Astrocyte (in vitro differentiated cells and primary cell): Measurements from ENCODE around the gene ADNP. TPM values are rescaled to one million over a fixed set of nuclear protein-coding genes. Genes with fewer than 3 reads are reported as not detected.

Experiments used
- DNase-seq: peaks from one replicate; pipeline ENCODE4 v3.0.0-alpha.2; 2010; ENCODE audit warnings: low read depth
- FAIRE-seq: peaks from 2 replicates; lab custom pipeline; 2011; peaks lifted over from hg19 to GRCh38; lab: Jason Lieb, UNC
- H2AFZ ChIP-seq: 2 replicates; pipeline ENCODE4 v1.6.0; 2012; ENCODE audit warnings: low read depth, low read length, inconsistent platforms
- H3K27ac ChIP-seq: 2 replicates; pipeline ENCODE4 v1.5.1; 2011; ENCODE audit warnings: low read depth, low read length, inconsistent platforms
- H3K27me3 ChIP-seq: 2 replicates; pipeline ENCODE4 v1.6.0; 2011; ENCODE audit warnings: low read length, inconsistent platforms; ENCODE audit not compliant: insufficient read depth
- H3K36me3 ChIP-seq: 2 replicates; pipeline ENCODE4 v1.5.1; 2011; ENCODE audit warnings: low read length, inconsistent platforms; ENCODE audit not compliant: insufficient read depth
- H3K4me1 ChIP-seq: 2 replicates; pipeline ENCODE4 v1.5.1; 2011; ENCODE audit warnings: low read length, inconsistent platforms; ENCODE audit not compliant: insufficient read depth
- H3K4me2 ChIP-seq: 2 replicates; pipeline ENCODE4 v1.6.0; 2012; ENCODE audit warnings: low read length, inconsistent platforms
- H3K4me3 ChIP-seq: 2 replicates; pipeline ENCODE4 v1.5.1; 2011; ENCODE audit warnings: low read depth, mild to moderate bottlenecking, low read length, inconsistent platforms; ENCODE audit not compliant: insufficient read depth
- H3K79me2 ChIP-seq: 2 replicates; pipeline ENCODE4 v1.6.0; 2012; ENCODE audit warnings: mild to moderate bottlenecking, low read length, inconsistent platforms; ENCODE audit not compliant: insufficient read depth
- H3K9ac ChIP-seq: 2 replicates; pipeline ENCODE4 v1.6.0; 2012; ENCODE audit warnings: mild to moderate bottlenecking, low read length, inconsistent platforms
- H3K9me3 ChIP-seq: 2 replicates; pipeline ENCODE4 v1.5.1; 2012; ENCODE audit warnings: low read depth, mild to moderate bottlenecking, low read length, inconsistent platforms; ENCODE audit not compliant: insufficient read depth
- H4K20me1 ChIP-seq: 2 replicates; pipeline ENCODE4 v1.6.0; 2012; ENCODE audit warnings: low read length, inconsistent platforms; ENCODE audit not compliant: insufficient read depth
- H3K27ac Mint-ChIP-seq: one replicate; pipeline ENCODE4 v1.8.0; 2021; ENCODE audit warnings: mild to moderate bottlenecking, mixed read lengths; ENCODE audit not compliant: unreplicated experiment
- H3K27me3 Mint-ChIP-seq: one replicate; pipeline ENCODE4 v1.8.0; 2021; ENCODE audit warnings: low read depth, mixed read lengths; ENCODE audit not compliant: unreplicated experiment
- H3K36me3 Mint-ChIP-seq: one replicate; pipeline ENCODE4 v1.8.0; 2021; ENCODE audit warnings: low read depth, mixed read lengths; ENCODE audit not compliant: unreplicated experiment
- H3K4me1 Mint-ChIP-seq: one replicate; pipeline ENCODE4 v1.8.0; 2021; ENCODE audit warnings: low read depth, mixed read lengths; ENCODE audit not compliant: unreplicated experiment
- H3K4me3 Mint-ChIP-seq: one replicate; pipeline ENCODE4 v1.8.0; 2021; ENCODE audit warnings: mild to moderate bottlenecking, moderate library complexity, mixed read lengths; ENCODE audit not compliant: unreplicated experiment
- H3K9me3 Mint-ChIP-seq: one replicate; pipeline ENCODE4 v1.8.0; 2021; ENCODE audit warnings: mild to moderate bottlenecking, mixed read lengths; ENCODE audit not compliant: unreplicated experiment
- EZH2 ChIP-seq: IDR thresholded peaks from 2 replicates; pipeline ENCODE4 v1.6.1; 2012; ENCODE audit warnings: mild to moderate bottlenecking, low read length, inconsistent platforms; ENCODE audit not compliant: insufficient read depth
- total RNA-seq: library from RNA; stranded (reverse); gene quantifications from 2 replicates; pipeline ENCODE4 v1.2.1, GENCODE V29; 2021
- TF ChIP-seq, protein P1 (sequence below): IDR thresholded peaks from 2 replicates; pipeline ENCODE4 v1.5.1; 2011; ENCODE audit warnings: low read depth, mild to moderate bottlenecking, inconsistent platforms, low read length, moderate library complexity; ENCODE audit not compliant: insufficient read depth

The ADNP gene
- total RNA-seq, 1 donor from 2014 or later: 72.1 TPM

- peaks cover 2% of the 10 kb centered on the region for H3K27me3 Mint-ChIP-seq
- Histone ChIP-seq H3K4me3 (no peak overlapping the region), H3K4me2 (peak overlapping the region; percentile 59), H3K9me3 (no peaks in the 10 kb centered on the region), H3K36me3 (no peaks in the 10 kb centered on the region), H4K20me1 (no peaks in the 10 kb centered on the region), H3K4me1 (peaks cover 19% of the 10 kb centered on the region), H3K9ac (no peak overlapping the region), H3K79me2 (no peaks in the 10 kb centered on the region), H3K27me3 (no peaks in the 10 kb centered on the region), H3K27ac (no peak overlapping the region), H2AFZ (peak overlapping the region; percentile 9)
- FAIRE-seq (no peak), DNase-seq (peak; percentile 94)
- peaks cover 7% of the 10 kb centered on the region for H3K4me1 Mint-ChIP-seq
- H3K36me3 Mint-ChIP-seq: peaks cover 2% of the 10 kb centered on the region
- no peak overlapping the region for H3K4me3 Mint-ChIP-seq
- TF ChIP-seq, protein P1, sequence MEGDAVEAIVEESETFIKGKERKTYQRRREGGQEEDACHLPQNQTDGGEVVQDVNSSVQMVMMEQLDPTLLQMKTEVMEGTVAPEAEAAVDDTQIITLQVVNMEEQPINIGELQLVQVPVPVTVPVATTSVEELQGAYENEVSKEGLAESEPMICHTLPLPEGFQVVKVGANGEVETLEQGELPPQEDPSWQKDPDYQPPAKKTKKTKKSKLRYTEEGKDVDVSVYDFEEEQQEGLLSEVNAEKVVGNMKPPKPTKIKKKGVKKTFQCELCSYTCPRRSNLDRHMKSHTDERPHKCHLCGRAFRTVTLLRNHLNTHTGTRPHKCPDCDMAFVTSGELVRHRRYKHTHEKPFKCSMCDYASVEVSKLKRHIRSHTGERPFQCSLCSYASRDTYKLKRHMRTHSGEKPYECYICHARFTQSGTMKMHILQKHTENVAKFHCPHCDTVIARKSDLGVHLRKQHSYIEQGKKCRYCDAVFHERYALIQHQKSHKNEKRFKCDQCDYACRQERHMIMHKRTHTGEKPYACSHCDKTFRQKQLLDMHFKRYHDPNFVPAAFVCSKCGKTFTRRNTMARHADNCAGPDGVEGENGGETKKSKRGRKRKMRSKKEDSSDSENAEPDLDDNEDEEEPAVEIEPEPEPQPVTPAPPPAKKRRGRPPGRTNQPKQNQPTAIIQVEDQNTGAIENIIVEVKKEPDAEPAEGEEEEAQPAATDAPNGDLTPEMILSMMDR: no peak
- no peak for TF ChIP-seq EZH2
- H3K9me3 Mint-ChIP-seq: no peaks in the 10 kb centered on the region
- no peak overlapping the region for H3K27ac Mint-ChIP-seq
Measured at GRCh38 chr20:50844430-50845100, 86.7 kb downstream of the ADNP start.

DNA sequence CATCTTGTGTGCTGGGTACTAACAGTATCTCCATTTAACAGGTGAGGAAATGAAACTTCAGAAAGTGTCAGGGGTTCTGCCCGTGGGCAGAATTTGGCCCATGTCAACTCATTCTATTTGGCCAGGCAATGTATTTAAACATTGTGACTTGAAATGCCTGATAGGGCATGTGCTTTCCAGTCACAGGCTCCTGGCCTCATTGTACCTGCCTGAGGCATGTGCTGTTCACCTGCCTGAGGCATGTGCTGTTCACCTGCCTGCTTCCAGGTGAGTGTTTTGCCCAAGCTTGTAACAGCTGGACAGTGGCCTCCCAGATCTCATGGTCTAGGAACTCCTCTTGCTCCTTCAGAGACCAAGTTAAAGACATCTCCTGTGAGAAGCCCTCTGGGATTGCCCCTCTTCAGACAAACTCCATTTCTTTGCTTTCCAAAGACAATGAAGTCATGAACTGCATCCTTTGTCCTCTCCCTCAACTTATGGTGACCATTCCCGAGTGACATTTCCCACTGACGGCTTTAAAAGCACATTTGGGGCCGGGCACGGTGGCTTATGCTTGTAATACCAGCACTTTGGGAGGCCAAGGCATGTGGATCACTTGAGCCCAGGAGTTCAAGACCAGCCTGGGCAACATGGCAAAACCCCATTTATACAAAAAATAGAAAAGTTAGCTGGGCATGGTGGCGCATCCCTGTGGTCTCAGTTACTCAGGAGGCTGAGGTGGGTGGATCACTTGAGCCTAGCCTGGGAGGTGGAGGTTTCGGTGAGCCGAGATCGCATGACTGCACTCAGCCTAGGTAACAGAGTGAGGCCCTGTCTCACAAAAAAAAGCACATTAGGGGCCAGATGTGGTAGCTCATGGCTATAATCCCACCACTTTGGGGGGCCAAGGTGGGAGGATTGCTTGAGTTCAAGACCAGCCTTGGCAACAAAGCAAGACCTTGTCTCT is 87.6 kb downstream of the ADNP start:
- no peak for FAIRE-seq
- Histone ChIP-seq H3K4me1 (peaks cover 17% of the 10 kb centered on the region), H3K27me3 (no peaks in the 10 kb centered on the region), H3K9ac (no peak overlapping the region), H3K4me3 (no peak overlapping the region), H3K9me3 (no peaks in the 10 kb centered on the region), H3K79me2 (no peaks in the 10 kb centered on the region), H2AFZ (no peak overlapping the region), H4K20me1 (no peaks in the 10 kb centered on the region), H3K27ac (no peak overlapping the region), H3K4me2 (no peak overlapping the region), H3K36me3 (no peaks in the 10 kb centered on the region)
- H3K4me1 Mint-ChIP-seq: peaks cover 13% of the 10 kb centered on the region
- peaks cover 2% of the 10 kb centered on the region for H3K27me3 Mint-ChIP-seq
- H3K9me3 Mint-ChIP-seq: no peaks in the 10 kb centered on the region
- H3K27ac Mint-ChIP-seq: no peak overlapping the region
- H3K36me3 Mint-ChIP-seq: peaks cover 2% of the 10 kb centered on the region
- no peak for TF ChIP-seq EZH2
- TF ChIP-seq, protein P1: no peak
- no peak for DNase-seq
- no peak overlapping the region for H3K4me3 Mint-ChIP-seq
